DMS 273 (cell line): ENCODE data around the gene CACNA1C.
A peak's percentile ranks its signal among the peaks of the same experiment; 100 is the strongest.

Source experiments
- DNase-seq: peaks from one replicate; lab custom pipeline; 2025; ENCODE audit not compliant: unreplicated experiment; lab: John Stamatoyannopoulos, UW

The CACNA1C gene

DNA sequence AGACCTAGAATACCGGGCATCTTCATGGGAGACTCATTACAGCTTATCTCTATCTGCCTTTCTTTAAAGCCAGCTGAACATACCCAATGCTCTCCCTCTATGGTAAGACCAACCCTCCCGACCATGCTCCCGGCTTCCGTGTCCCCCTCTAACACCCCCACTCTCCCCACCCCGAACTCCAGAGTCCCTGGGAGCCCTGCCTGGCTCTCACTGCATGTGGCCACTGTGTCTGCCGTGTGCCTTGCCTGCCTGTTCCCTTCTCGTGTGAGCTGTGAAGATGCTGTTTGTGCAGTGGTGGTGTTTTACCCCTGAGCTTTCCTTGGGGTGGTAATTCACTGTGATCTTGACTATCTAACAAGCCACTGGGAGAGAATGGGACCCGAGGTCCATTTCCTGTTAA is 595.6 kb downstream of the CACNA1C start:
- DNase-seq, result no peak

DNA sequence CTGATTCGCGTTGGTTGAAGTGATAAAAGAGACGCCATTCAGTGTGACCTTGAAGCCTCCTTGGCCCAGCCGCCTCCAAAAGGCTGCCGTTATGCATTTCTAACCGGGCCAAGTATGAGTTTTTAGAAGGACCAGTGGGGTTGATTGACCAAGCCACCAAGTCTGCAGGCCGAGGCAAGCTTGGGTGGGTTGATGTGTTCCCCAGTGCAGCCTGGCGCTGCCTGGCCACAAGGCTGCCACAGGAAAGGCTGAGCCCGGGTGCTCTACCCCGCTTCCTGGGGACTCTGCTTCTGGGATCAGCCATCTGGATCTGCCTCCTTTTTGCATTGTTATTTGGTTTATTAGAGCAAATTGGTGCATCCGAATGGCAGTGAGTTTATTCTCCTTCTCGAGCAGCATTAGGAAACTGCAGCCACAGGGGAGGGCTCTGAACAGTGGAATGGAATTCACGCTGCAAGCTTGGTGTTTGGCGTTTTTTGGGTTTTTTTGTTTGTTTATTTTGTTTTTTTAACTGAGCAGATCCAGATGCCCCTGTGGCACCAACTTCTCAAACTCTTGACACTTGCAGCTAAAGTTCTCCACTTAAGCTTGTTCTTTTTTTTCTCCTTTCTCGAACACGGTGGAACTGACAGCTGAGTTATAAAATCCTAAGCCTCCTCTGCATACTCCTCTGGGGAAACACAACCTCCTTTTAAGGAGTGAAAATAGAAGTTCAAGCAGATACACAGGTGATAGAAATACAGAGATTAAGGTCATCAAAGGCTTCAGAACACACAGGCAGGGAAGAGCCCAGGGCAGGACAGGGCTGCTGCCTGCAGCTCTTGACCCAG is 596.6 kb downstream of the CACNA1C start:
- no peak for DNase-seq

DNA sequence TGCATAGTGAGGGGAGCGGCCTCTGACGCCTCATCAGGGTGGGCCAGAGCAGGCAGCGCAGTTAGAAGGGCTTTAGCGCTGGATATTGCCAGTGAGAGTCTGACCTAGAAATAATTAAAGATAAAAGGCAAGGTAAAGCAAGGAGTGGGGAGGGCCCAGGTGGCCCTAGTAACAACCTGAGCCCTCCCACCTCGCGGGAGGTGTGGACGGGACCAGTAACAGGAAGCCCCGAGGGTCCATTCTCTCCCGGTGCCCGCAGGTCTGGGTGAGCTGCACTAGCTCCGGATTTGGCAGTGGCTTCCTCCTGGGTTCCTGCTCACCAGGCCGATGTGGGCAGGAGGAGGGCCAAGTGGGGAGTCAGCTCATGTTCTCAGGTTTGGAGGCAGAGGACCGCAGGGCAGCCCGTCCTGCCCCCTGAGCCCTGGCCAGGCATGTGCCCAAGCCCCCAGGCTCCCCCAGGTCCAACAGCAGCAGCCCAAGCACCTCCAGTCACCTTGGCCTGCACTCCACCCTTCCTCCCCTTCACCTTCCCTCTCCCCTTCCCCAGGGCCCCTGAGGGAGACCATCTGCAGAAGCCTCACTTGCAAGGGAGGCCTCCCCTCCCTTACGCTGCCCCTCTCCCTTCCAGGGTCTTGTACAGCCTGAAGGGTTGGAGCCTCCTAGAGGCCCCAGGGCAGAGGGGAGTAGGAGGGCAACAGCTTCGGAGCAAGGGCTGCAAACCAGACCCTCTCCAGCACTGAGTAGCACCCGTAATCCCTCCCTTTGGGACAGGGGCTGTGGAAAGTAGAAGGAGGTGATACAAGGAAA is 597.7 kb downstream of the CACNA1C start:
- DNase-seq, result no peak

DNA sequence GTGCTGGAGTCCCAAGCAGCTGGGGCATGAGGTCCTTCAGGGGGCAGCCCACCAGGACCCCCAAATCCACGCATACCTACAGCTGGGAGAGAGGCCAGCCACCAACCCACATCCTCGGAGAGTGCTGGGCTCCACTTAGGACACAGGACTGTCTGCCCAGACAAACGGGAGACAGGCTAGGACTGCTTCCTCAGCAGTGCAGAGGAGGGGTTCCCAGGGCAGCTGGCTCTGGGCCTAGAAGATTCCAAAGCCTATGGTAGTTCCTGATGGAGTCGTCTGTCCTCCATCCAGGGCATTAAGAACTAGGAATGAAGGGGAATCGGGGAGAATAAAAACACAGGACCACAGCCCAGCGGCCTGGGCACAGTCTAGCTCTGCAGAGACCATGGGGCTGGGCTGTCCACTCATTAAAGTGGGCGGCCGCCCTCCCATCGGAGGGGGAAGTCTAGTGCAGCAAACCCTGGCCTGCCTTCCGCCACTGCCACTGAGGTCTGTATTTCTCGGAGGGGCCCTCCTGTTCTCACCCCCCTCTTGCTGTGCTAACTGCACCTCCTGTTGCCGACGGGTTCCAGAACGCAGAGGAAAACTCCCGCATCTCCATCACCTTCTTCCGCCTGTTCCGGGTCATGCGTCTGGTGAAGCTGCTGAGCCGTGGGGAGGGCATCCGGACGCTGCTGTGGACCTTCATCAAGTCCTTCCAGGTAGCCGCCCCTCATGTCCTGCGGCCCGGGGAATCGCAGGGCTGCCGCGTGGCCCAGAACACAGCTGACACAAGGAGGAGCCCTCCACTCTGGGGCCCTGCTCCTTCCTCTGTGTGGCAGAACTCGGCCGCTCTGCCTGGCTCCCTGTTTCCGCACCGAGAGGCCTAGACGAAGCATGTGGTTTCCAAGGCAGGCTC is 598.5 kb downstream of the CACNA1C start:
- no peak for DNase-seq

DNA sequence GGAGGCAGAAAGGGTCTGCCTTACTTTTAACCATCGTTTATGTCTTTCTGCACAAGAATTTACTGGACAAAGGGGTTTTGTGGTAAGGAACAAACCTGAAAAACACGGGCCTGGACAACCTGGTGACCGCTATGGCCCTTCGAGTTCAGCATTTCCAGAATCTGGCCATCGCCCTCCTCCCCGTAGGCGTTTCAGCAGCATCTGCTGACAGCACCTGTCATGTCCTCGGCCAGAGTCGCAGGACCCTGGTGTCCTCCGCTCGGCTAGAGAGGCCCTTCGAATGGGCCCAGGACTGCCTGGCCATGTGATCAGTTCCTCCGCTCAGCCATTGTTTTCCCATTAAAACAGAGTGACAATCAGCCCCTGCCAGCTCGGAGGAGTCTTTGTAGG is 599.2 kb downstream of the CACNA1C start:
- no peak for DNase-seq

DNA sequence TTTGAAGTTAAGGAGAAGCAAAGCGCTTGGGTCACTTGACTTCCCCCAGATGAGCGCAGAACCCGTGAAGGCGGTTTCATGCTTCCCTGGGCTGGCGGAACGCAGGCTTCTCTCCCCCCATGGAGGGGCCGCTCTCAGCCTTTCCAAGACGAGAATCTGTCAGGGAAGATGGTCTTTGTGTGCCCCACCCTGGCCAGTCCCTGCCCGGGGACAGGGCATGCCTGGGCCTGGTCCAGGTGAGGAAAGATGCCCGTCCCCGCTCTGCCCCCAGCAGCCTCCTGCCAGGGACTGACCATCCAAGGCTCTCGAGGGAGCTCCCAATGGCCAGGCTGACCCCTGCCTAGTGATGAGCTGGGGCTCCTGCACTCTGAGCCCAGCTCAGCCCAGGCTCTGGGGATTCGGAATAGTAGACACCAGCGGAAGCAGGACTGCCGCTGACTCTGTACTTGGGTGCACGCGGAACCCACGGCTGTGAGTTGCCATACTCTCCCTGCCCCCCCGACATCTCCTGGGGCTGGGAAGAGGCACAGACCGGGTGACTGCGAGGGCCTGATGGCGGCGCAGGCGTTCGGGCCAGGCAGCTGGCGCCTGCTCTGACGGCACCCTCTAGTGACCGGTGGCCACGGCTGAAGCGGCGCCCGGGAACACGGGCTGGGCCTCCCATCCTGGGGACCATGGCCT is 599.8 kb downstream of the CACNA1C start:
- no peak for DNase-seq

DNA sequence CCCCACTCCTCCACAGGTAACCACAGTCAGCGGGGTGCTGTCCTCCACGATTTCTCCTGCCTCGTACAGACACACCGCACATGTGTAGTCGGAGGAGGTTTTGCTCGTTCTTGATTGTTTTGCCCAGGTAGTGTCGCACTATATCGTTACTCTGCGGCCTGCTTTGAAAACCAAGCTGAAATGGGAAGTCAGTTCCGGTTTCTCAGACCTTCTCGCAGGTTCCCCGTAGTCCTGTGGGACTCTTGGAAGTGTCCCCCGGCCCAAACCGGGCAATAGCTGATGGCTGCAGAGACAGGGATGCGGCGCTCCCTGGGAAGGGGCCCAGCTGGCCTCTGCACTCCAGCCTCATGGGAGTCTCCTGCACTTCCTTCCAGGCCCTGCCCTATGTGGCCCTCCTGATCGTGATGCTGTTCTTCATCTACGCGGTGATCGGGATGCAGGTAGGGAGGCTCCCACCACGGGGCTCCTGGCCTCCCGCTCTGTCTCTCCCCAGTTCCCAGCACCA is 600.7 kb downstream of the CACNA1C start:
- no peak for DNase-seq

DNA sequence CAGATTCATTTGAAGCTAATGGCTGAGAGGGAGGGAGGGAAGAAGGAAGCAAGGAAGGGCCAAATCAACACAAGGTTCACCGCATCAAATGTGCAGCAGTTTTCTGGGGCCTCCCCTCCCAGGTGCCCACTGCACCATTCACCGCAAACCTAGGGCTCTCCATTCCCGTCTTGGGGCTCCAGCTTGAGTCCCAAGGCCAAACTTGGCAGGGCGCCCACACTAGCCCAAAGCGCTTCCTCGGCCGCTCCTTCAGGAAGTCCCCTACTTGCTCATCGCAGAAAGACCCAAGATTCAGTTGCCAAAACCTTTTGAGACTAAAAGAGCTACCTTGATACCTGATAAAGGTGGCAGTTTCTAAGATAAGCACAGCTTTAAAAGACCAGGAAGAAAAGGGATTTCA is 601.5 kb downstream of the CACNA1C start:
- DNase-seq, result no peak

DNA sequence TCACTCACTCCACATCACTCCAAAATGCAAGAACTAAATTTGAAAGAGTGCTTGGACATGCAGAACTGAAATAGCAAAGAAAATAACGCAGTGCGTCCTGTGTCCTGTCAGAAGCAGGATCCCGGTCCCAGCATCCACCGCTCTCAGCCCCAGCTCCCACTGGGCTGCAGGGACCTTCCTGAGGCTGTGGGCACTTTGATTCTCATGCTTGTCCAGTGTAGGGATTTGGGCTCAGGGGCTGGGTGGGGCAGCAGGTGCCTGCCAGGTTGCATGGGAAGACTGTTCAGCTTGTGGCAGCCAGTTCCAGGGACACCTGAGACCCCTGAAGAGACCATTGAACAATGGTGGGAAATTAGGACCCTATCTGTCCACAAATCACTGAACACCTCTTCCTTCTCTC is 602.0 kb downstream of the CACNA1C start:
- DNase-seq, result no peak

DNA sequence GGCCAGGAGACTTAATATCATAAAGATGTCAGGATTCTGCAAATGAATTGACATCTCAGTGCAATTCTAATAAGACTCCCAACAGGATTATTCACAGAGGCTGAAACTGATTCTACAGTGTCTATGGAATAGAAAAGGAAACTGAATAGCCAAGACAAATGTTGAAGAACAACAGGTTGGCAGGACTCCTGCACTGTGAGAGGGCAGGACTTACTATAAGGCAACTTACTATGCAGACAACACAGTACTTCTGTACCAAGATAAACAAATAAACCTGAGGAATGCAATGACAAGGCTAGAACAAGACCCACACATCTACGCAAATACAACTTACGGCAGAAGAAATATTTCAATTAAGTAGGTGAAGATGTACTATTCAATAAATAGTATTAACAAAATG is 609.7 kb downstream of the CACNA1C start:
- no peak for DNase-seq

DNA sequence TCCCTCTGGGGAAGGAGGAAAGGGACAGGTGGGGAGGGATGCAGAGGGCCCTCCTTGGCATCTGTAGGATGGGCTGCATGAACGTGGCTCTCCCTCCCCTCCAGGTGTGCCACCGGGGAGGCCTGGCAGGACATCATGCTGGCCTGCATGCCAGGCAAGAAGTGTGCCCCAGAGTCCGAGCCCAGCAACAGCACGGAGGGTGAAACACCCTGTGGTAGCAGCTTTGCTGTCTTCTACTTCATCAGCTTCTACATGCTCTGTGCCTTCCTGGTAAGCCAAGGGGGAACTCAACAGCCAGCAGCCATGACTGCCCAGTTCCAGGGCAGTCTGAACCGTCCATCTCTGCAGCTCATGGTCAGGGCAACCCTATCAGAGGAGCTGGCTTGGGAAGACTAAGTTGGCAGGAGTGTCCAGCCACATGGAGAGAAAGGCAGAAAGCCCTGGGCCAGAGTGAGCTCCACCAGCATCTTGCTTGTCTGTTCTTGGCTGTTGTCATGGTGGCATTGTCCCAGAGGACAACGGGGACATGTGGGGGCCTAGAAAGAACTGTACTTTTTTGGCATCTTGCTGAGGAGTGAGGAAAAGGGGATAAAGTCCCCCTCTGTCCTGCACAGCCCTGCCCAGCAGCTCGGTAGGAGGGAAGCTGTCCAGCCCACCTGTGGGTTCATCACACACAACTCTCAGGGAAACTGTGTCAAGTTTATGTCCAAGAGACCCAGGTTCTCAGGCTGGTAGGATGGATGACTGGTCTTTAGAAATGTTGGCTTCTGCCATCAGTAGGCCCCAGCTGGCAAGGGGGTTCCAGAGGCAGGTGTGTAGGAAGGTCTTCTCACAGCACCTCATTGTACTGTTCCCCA is 612.2 kb downstream of the CACNA1C start:
- no peak for DNase-seq

DNA sequence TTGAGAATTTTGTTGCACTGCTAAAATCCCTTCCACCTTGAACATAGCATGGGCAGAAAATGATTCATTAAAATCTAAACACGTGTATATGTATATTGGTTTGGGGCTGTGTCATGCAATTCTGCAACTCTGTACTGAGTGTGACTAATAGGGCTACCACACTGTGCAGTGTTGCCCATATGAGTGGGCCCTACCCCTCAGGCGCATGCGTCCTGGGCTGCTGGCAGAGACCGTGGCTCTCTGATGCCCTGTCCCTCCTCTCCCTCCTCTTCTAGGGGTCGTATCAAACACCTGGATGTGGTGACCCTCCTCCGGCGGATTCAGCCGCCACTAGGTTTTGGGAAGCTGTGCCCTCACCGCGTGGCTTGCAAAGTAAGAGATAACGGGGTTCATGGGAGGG is 613.6 kb downstream of the CACNA1C start:
- no peak for DNase-seq

DNA sequence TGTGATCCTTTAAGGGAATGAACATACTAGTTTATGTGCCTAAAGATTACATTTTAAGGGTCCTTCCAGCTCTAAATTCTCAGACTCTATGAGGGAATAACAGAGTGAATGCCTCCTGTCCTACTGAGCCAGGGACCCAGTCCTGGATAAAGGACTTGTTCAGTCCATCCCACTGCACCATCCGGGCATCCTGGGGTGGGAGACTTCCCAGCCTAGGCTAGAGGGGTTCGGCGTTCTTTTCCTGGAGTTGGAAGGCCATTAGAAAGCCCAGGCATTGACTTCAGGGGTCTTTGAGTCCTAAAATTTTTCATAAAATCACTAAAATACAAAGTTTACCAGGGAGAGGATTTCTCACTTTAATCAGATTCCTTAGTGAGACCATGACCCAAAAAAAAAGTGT is 614.1 kb downstream of the CACNA1C start:
- DNase-seq, result no peak

DNA sequence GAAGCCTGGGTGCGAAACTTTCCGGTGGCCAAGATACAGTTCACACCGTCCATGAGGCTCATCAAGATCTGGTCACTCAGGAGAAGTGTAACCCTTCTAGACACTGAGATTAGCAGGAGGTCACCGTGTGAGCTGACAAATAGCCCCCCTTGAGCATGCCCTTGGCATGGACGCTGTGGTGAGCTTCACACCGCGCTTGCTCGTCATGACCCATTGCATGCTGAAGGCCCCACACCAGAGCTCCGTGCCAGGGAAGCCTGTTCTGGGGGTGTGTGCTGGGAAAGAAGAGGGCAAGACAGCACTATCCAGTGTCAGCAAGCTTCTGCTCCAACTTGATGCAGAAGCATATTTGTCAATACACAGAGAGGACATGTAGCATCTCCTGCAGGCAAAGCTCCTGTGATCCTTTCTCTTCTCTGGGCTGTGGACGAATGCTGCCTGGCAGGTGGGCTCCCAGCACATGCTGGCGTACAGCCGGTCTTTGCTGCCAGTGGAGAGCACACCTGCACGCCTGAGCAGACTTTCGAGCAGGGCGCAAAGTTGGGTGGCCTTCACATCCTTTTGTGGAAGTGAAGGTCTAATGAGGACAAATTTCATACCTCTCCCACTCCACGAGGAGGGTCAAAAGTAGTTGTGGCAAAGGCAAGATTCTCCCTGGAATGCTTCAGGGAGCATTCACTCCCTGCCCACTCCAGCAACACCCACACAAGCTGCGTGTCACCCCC is 615.1 kb downstream of the CACNA1C start:
- DNase-seq, result no peak

DNA sequence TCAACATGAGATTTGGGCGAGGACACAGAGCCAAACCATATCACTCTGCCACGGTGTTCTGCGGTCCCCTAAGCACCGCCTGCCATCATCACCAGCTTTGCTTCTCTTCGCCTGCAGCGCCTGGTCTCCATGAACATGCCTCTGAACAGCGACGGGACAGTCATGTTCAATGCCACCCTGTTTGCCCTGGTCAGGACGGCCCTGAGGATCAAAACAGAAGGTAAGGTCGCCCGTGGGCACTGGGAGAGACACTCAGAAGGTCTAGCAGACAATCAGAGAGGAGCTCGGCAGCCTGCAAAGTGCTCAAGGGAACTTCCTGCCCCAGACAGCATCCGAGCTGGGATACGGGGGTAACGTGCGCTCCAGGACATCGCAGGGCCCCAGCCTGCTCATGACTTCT is 616.0 kb downstream of the CACNA1C start:
- no peak for DNase-seq

DNA sequence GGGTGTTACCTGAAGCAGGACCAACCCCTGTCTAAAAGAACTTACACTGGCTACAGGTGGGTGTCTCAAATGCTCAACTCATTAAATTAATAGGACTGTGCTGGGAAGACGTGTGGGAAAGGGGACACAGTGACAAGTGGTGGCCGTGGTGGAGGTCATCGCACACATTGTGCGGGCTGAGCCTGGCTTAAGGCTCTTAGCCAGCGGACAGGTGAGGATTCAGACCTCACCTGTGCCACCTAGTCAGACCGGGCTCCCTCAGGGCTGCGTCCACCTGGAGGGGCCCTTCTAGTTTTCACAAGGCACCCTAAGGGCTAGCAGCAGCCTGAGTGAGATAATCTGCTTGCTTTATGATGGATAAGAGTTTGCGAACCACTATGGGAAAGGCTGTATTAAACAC is 616.8 kb downstream of the CACNA1C start:
- DNase-seq, result no peak

DNA sequence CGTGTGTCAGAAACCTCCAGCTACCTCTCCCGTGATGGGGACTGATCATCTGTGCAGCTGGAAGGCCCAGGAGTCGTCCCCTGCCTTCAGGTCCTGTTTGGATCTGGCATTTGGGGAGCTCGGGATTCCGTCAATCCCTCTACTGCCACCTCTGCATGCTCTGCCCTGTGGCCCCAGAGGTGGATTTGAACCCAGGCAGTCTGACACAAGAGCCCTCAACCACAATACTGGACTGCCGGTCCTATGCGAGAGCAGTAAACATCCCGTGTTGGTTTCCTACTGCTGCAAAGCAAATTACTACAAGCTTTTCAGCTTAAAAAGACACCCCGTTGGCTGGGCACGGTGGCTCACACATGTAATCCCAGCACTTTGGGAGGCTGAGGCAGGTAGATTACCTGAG is 620.1 kb downstream of the CACNA1C start:
- no peak for DNase-seq

DNA sequence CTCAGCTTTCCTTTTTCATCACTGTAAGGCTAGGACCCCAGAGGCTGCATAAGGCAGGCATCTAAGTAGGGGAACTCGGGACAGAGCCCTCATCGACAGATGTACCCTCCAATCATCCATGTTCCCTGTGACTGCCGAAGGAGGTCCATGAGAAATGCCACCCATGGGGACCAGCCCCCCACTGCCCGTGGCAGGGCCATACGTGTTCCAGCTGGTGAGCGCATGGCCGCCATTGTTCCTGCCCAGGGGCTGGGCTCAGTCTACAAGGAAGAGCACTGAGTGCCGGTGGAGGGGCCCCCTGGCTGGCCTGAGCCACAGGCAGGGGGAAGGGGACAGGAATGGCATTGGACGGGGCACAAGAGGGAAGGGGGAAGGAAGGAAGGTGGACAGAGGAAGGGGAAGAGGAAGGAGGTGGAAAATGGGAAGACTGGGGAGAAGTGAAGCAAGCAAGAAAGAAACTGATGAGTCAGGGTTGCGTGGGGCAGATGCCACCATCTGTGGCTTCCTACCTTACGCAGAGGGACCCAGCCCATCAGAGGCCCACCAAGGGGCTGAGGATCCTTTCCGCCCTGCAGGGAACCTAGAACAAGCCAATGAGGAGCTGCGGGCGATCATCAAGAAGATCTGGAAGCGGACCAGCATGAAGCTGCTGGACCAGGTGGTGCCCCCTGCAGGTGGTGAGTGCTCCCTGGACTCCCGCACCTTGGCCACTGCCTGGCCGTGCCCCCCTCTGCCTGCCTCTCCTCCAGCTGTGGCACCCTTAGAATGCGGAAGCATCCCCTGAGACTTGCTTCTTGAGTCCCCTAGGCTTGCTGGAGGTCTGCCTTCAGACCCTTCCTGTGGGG is 621.4 kb downstream of the CACNA1C start:
- DNase-seq, result peak; percentile 7
